NOMO-1 treated with DMSO at 0.1 percent for 48 hours (cell line): ENCODE data around the gene UQCRQ.
A peak's percentile ranks its signal among the peaks of the same experiment; 100 is the strongest.

Source experiments
- DNase-seq: peaks from one replicate; lab custom pipeline; 2025; ENCODE audit not compliant: unreplicated experiment; lab: John Stamatoyannopoulos, UW

Gene UQCRQ

GRCh38 chr5:132901730-132902129 is 35.3 kb downstream of the UQCRQ start:
- DNase-seq = no peak

GRCh38 chr5:132905938-132906337 is 39.5 kb downstream of the UQCRQ start:
- DNase-seq = peak; percentile 1

DNA sequence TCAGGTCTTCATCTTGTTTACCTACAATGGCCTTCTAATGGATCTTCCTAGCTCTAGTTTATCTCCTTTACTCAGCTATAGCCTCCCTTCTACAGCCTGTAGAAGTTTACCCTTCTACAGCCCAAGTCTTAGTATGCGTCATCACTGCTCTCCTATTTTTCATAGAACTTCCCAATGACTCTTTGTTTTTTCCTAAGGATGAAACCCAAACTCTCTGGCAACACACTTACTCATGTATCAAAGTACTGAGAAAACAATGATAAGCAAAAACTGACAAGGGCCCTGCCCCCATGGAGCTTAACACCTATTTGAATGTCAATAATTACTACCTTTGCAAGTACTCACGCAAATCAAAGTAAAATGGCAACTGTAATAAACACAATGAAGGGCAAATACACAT is 40.7 kb downstream of the UQCRQ start:
- no peak for DNase-seq

DNA sequence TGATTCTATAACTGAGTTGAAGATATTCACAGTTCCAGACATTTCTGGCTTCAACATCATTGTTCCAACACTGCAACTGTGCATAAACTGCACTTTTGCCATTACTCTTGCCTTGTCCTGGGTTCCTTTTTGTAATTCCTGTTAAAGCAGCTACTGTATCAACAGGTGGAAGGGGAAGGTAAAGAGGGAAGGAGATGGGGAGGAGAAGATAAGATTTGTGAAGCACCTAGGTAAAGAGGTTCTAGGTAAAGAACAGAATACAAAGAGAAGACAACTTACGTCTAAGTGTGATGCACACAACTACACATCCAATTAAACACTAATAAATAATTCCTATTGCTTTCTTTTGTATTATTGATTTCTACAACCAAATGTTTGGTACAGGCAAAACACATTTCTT is 43.3 kb downstream of the UQCRQ start:
- DNase-seq = no peak

DNA sequence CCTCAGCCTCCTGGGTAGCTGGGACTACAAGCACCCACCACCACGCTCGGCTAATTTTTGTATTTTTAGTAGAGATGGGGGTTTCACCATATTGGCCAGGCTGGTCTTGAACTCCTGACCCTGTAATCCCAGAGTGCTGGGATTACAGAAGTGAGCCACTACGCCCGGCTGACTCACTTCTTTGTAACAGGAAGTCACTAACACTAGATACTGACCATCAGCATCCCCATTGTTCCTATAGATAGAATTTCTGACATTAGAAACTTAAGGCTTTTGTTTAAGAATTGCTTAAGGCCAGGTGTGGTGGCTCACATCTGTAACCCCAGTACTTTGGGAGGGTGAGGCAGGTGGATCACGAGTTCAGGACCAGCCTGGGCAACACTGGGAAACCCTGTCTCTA is 49.2 kb downstream of the UQCRQ start:
- DNase-seq = no peak

- DNase-seq = no peak
Observed at GRCh38 chr5:132916086-132916485, 49.6 kb downstream of the UQCRQ start.
